IMR-90 (cell line): ENCODE data around the gene UTP11. TPM values are rescaled to one million over a fixed set of nuclear protein-coding genes. Genes with fewer than 3 reads are reported as not detected.

ENCODE experiments used
- ATAC-seq: fragments of 200-7000 bp; cut with Tn5 transposase; 2 replicates; pipeline ENCODE4 v1.9.1; 2020; ENCODE audit warnings: low read depth, mild to moderate bottlenecking, moderate library complexity
- BruUV-seq: library from RNA; stranded (reverse); fragments of 400-500 nt; replicated peaks from 2 replicates; lab custom pipeline; 2021; lab: Mats Ljungman, UMichigan
- CTCF ChIA-PET: fragments of 300-600 bp; formaldehyde crosslinking; extraction: SDS; loops from one replicate; lab custom pipeline; 2021; ENCODE audit warnings: antibody characterized with exemption; lab: Yijun Ruan, JAX
- POLR2A ChIA-PET: fragments of 300-600 bp; sonication (Branson Sonifier 250); formaldehyde crosslinking; loops from one replicate; lab custom pipeline; 2022; ENCODE audit warnings: antibody characterized with exemption; ENCODE audit not compliant: unreplicated experiment; lab: Charles Lee
- DNase-seq: peaks from one replicate; pipeline ENCODE4 v3.0.0; 2013
- H2AFZ ChIP-seq: replicated peaks from 2 replicates; pipeline ENCODE3; 2013; ENCODE audit warnings: low read length, mild to moderate bottlenecking; ENCODE audit not compliant: poor library complexity
- H2AK5ac ChIP-seq: 2 replicates; pipeline ENCODE4 v1.6.1; 2013; ENCODE audit warnings: low read depth, low read length, inconsistent platforms
- H2AK9ac ChIP-seq: replicated peaks from 2 replicates; pipeline ENCODE3; 2013; ENCODE audit warnings: mild to moderate bottlenecking, low read depth, low read length, moderate library complexity; ENCODE audit not compliant: poor library complexity
- H2BK120ac ChIP-seq: 2 replicates; pipeline ENCODE4 v1.6.1; 2013; ENCODE audit warnings: low read depth, low read length, inconsistent platforms
- H2BK15ac ChIP-seq: 3 replicates; pipeline ENCODE4 v1.6.1; 2013; ENCODE audit warnings: low read depth, low read length, inconsistent platforms
- H2BK20ac ChIP-seq: 2 replicates; pipeline ENCODE4 v1.6.1; 2013; ENCODE audit warnings: low read depth, mild to moderate bottlenecking, inconsistent platforms, low read length, moderate library complexity
- H2BK5ac ChIP-seq: 2 replicates; pipeline ENCODE4 v1.6.1; 2013; ENCODE audit warnings: mild to moderate bottlenecking, low read depth, low read length, inconsistent platforms; ENCODE audit not compliant: poor library complexity, severe bottlenecking
- H3K14ac ChIP-seq: replicated peaks from 2 replicates; pipeline ENCODE4 v1.6.1; 2013; ENCODE audit warnings: low read depth, low read length, inconsistent platforms
- H3K18ac ChIP-seq: 2 replicates; pipeline ENCODE4 v1.6.1; 2013; ENCODE audit warnings: low read depth, low read length, control low read depth
- H3K23ac ChIP-seq: 2 replicates; pipeline ENCODE4 v1.6.1; 2013; ENCODE audit warnings: low read depth, low read length, inconsistent platforms
- H3K27ac ChIP-seq: 2 replicates; pipeline ENCODE4 v1.5.1; 2013; ENCODE audit warnings: mild to moderate bottlenecking, control low read depth, low read length; ENCODE audit not compliant: insufficient read depth
- H3K27me3 ChIP-seq: 2 replicates; pipeline ENCODE4 v1.6.1; 2013; ENCODE audit warnings: low read length; ENCODE audit not compliant: control insufficient read depth, insufficient read depth
- H3K36me3 ChIP-seq: 2 replicates; pipeline ENCODE4 v1.6.1; 2013; ENCODE audit warnings: low read length, mixed read lengths; ENCODE audit not compliant: control insufficient read depth, insufficient read depth
- H3K4ac ChIP-seq: 2 replicates; pipeline ENCODE4 v1.6.1; 2013; ENCODE audit warnings: low read depth, low read length, inconsistent platforms
- H3K4me1 ChIP-seq: 2 replicates; pipeline ENCODE4 v1.6.1; 2013; ENCODE audit warnings: low read length, mixed read lengths; ENCODE audit not compliant: control insufficient read depth, insufficient read depth
- H3K4me2 ChIP-seq: 2 replicates; pipeline ENCODE4 v1.6.1; 2013; ENCODE audit warnings: low read depth, mild to moderate bottlenecking, control low read depth, low read length, moderate library complexity
- H3K4me3 ChIP-seq: 2 replicates; pipeline ENCODE4 v1.5.1; 2013; ENCODE audit warnings: low read depth, mild to moderate bottlenecking, control low read depth, low read length, moderate library complexity; ENCODE audit not compliant: insufficient read depth
- H3K56ac ChIP-seq: 2 replicates; pipeline ENCODE4 v1.6.1; 2013; ENCODE audit warnings: low read length, inconsistent platforms; ENCODE audit not compliant: insufficient read depth; ENCODE audit errors: extremely low read depth
- H3K79me1 ChIP-seq, 2 experiments: 2 replicates each; pipeline ENCODE4 v1.6.1; 2013; ENCODE audit warnings: low read length in 2 of 2, inconsistent platforms in 1 of 2, low read depth in 1 of 2
- H3K9ac ChIP-seq: 2 replicates; pipeline ENCODE4 v1.6.1; 2013; ENCODE audit warnings: low read depth, low read length, control low read depth
- H3K9me1 ChIP-seq: 2 replicates; pipeline ENCODE4 v1.6.1; 2013; ENCODE audit warnings: low read length, inconsistent platforms; ENCODE audit not compliant: insufficient read depth
- H3K9me3 ChIP-seq: 2 replicates; pipeline ENCODE4 v1.6.1; 2013; ENCODE audit warnings: low read length; ENCODE audit not compliant: control insufficient read depth, insufficient read depth
- H4K20me1 ChIP-seq: 2 replicates; pipeline ENCODE4 v1.6.1; 2013; ENCODE audit warnings: low read length, inconsistent platforms; ENCODE audit not compliant: insufficient read depth
- H4K5ac ChIP-seq: 2 replicates; pipeline ENCODE4 v1.6.1; 2013; ENCODE audit warnings: mild to moderate bottlenecking, low read depth, low read length, control low read depth
- H4K8ac ChIP-seq, 2 experiments: 2 replicates each; pipeline ENCODE4 v1.6.1; 2013; ENCODE audit warnings: low read depth in 2 of 2, low read length in 2 of 2, control low read depth in 1 of 2, inconsistent platforms in 1 of 2
- H4K91ac ChIP-seq: 2 replicates; pipeline ENCODE4 v1.6.1; 2013; ENCODE audit warnings: low read depth, low read length, inconsistent platforms; ENCODE audit not compliant: insufficient read depth
- BHLHE40 ChIP-seq: fragments of 150-350 bp; IDR thresholded peaks from 2 replicates; pipeline ENCODE4 v1.6.1; 2016; ENCODE audit warnings: mild to moderate bottlenecking, low read depth, low read length
- NFE2L2 ChIP-seq: fragments of 150-350 bp; IDR thresholded peaks from 2 replicates; pipeline ENCODE4 v1.6.1; 2016; ENCODE audit warnings: low read depth, mild to moderate bottlenecking, low read length
- RAD21 ChIP-seq: IDR thresholded peaks from 2 replicates; pipeline ENCODE4 v1.6.1; 2012; ENCODE audit warnings: low read length, improper control_type of control experiment
- RFX5 ChIP-seq: IDR thresholded peaks from 2 replicates; pipeline ENCODE4 v1.8.0; 2012; ENCODE audit warnings: low read depth, mild to moderate bottlenecking, low read length, moderate library complexity
- SMC3 ChIP-seq: fragments of 150-350 bp; IDR thresholded peaks from 2 replicates; pipeline ENCODE4 v1.6.1; 2016; ENCODE audit warnings: low read depth, mild to moderate bottlenecking, antibody characterized with exemption, low read length, moderate library complexity
- WGBS, 2 experiments: methylation state at CpG; one replicate each; pipeline versions ENCODE4 v1.1.5 to v1.1.7; 2013; ENCODE audit warnings: missing lambda C conversion rate in 2 of 2; ENCODE audit not compliant: insufficient read length in 1 of 2; ENCODE audit errors: extremely low coverage in 2 of 2; 5-methylcytosine and 5-hydroxymethylcytosine counted together
- dilution Hi-C: fragments of 300-500 bp; cut with HindIII; formaldehyde crosslinking; loops from one replicate; pipeline ENCODE4 v1.14.3; 2018; ENCODE audit warnings: low sequenced_read_pairs; ENCODE audit not compliant: unreplicated experiment
- in situ Hi-C: fragments of 300-500 bp; cut with MboI; formaldehyde crosslinking; loops from 3 replicates; pipeline ENCODE4 v1.14.3; 2019; ENCODE audit warnings: low sequenced_read_pairs, inconsistent platforms, mixed read lengths
- intact Hi-C: fragments of 100-400 bp; cut with micrococcal nuclease; formaldehyde crosslinking; loops from 2 replicates; pipeline ENCODE4 v1.10.0; 2022
- polyA plus RNA-seq, 3 experiments: library from polyadenylated mRNA; depleted of rRNA; stranded (reverse); fragments of >200 nt; gene quantifications; 2 replicates each; pipeline ENCODE4 v1.2.3, GENCODE V29; 2012; ENCODE audit warnings: low replicate concordance in 1 of 3
- total RNA-seq: library from RNA; depleted of rRNA; stranded (reverse); fragments of >200 nt; gene quantifications from 2 replicates; pipeline ENCODE4 v1.2.3, GENCODE V29; 2012

The UTP11 gene
- total and polyA plus RNA-seq, 2 of the 4 experiments (the other 2 are of a cell fraction), result 22.0 to 27.8 TPM

DNA sequence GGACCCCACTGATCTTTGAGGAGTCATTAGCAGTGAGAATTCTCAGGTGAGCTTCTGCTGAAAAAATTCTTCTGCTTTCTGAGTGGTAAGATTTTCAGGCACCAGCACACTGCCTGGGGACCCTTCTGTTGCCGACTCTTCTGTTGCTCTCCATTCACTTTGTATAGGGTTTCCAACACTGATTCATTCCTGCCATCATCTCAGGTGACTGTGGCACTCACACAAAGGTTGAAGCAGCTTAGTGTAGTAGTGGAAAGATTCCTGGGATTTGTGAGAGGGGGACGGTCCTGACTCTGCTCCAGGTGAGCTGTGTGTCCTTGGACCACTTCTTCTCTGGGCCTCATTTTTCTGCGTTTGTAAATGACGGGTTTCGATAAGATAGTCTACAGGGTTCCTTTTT lies 9.4 kb downstream of the UTP11 start:
- Histone ChIP-seq H2AFZ (no peak overlapping the region), H4K91ac (no peak overlapping the region), H3K9ac (no peak overlapping the region), H3K4me1 (peaks cover 5% of the 10 kb centered on the region), H4K8ac (no peak overlapping the region), H3K27ac (no peak overlapping the region), H2BK20ac (no peak overlapping the region), H3K36me3 (peaks cover 47% of the 10 kb centered on the region), H3K27me3 (no peaks in the 10 kb centered on the region), H2BK5ac (no peak overlapping the region), H3K4me3 (no peak overlapping the region), H4K5ac (no peak overlapping the region), H4K20me1 (0 out of 2 replicates have a peak, but pooled peaks cover 4% of the 10 kb centered on the region), H2AK9ac (no peak overlapping the region), H3K56ac (no peak overlapping the region), H2AK5ac (no peak overlapping the region), H3K4me2 (no peak overlapping the region), H3K79me1 (peaks cover 10 to 25% of the 10 kb centered on the region in 2 experiments), H3K18ac (no peak overlapping the region), H3K4ac (no peak overlapping the region), H2BK120ac (no peak overlapping the region), H3K23ac (no peak overlapping the region), H3K9me3 (no peaks in the 10 kb centered on the region), H2BK15ac (no peak overlapping the region), H3K9me1 (no peaks in the 10 kb centered on the region), H3K14ac (no peak overlapping the region)
- no peak for ATAC-seq
- no CpG with 5 or more reads among the region's 5 CpGs for WGBS, 2 experiments
- no TSS peak for BruUV-seq
- ChIA-PET CTCF (interaction anchor here (0.9 to 1.2 kb wide), 2 partner anchors 31 to 33 kb away, joined by 3 to 5 read pairs; no protein-coding TSS in a partner anchor), POLR2A (no interaction called here)
- intact Hi-C loops (no loop called here), dilution Hi-C loops (no loop called here), in situ Hi-C loops (loop anchor here (25.0 kb wide), 3 partner anchors 435 to 1560 kb away; partner anchors contain the start of genes GNL2, MRPS15 and OSCP1)
- TF ChIP-seq RAD21 (no peak), NFE2L2 (no peak), SMC3 (no peak), RFX5 (no peak), BHLHE40 (no peak)
- no peak for DNase-seq
